ACHN (cell line): ENCODE measurements around the gene FSD1.
A peak's percentile ranks its signal among the peaks of the same experiment; 100 is the strongest.

Source experiments
- DNase-seq: peaks from one replicate; pipeline ENCODE4 v3.0.0-alpha.2; 2015
- in situ Hi-C: cut with HindIII; loops from 2 replicates; pipeline ENCODE4 v1.10.0; 2017; ENCODE audit warnings: low sequenced_read_pairs, low pct_ligation_motif_present, low pct_unique_long_range_greater_than_20kb

The FSD1 gene

GRCh38 chr19:4357921-4358326, 53.5 kb downstream of the FSD1 start:
- DNase-seq = no peak
- in situ Hi-C loops = no loop called here

DNA sequence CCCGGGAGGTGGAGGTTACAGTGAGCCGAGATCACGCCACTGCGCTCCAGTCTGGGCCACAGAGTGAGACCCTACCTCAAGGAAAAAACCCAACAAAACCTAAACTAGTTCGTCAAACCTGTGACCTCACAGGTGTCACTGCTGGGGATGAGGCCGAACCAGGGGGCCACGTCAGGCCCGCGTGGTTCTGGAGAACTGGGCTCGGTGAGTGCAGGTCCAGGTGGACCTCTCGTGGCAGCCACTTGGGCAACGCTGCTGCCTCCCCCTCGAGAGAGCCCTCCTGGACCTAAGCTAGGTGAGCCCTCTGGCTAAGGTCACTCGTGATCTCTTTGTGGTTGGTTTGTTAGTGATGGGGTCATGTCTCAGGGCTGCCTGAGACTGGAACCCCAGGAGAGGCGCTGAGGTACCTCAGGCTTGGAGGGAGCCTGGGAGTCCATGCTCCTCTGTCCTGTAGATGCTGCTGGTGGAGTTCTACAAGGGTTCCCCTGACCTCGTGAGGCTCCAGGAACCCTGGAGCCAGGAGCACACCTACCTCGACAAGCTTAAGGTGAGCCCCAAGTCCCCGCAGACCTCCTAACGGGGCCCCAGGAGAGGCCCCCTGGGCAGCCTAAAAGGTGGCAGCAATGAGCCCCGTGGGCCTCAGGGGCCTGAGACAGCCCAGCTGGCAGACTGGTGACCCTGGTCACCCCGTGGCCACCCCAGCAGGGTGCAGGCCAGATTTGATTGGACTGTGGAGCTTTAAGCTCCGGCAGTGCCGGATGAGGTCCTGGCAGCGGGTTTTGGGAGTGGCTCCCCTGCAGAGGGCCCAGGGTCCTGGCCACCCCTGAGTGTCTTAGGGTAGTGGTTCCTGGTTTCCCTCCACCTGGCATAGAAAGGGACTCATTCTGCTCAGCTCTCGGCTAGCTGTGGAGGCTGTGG, 54.6 kb downstream of the FSD1 start:
- in situ Hi-C loops = no loop called here
- DNase-seq = no peak

- in situ Hi-C loops = no loop called here
- no peak for DNase-seq
These were observed 55.2 kb downstream of the FSD1 start for GRCh38 chr19:4359627-4360000.

DNA sequence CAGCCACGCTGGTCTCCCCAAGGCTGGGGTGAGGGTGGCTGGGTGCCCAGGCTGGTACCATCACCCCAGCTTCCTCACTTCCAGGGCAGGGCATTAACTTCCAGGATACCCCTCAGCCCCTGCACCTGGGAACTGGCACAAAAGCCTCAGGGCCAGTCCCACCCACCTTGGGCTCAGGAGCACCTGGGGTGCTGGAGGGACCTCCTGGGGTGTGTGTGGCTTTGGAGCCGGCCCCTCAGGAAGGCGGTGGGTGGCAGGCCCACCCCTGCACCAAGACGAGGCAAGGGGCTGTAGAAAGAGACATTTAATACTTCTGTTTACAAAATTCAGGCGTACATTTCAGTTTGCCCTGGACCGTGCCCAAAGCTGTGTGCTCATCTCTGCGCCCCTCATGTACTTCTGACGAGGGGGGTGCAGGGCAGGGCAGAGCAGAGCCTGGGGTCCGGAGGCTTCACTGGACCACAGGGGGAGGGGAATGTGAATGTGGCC, 55.7 kb downstream of the FSD1 start:
- in situ Hi-C loops = no loop called here
- no peak for DNase-seq

DNA sequence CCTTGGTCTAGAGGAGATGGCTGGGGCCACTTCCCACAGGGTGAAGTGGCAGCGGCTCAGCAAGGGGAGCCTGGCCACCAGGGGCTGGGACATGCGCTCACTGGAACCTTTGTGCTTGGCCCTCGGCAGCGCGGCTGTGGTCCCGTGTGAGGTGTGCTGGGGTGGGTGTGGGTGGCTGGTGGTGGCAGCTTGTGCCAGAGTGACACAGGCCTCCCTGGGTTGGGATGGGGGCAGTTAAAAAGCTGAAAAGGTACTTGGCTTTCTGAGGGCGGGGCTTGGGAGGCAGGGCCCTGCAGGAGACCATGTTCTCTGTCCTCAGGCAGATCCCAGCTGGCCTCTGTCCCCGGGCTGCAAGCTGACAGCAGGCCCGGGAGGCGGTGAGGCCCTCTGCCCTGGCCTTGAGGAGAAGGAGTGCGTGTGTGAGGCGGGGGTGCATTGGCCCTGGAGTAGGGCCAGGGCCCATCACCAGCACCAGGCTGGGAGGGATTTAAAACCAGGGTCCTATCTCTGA, 56.3 kb downstream of the FSD1 start:
- in situ Hi-C loops = no loop called here
- no peak for DNase-seq

- DNase-seq = no peak
- in situ Hi-C loops = no loop called here
These were observed 57.0 kb downstream of the FSD1 start for GRCh38 chr19:4361152-4362046.

- DNase-seq = no peak
- in situ Hi-C loops = no loop called here
These were observed 57.9 kb downstream of the FSD1 start for GRCh38 chr19:4362101-4362828.

DNA sequence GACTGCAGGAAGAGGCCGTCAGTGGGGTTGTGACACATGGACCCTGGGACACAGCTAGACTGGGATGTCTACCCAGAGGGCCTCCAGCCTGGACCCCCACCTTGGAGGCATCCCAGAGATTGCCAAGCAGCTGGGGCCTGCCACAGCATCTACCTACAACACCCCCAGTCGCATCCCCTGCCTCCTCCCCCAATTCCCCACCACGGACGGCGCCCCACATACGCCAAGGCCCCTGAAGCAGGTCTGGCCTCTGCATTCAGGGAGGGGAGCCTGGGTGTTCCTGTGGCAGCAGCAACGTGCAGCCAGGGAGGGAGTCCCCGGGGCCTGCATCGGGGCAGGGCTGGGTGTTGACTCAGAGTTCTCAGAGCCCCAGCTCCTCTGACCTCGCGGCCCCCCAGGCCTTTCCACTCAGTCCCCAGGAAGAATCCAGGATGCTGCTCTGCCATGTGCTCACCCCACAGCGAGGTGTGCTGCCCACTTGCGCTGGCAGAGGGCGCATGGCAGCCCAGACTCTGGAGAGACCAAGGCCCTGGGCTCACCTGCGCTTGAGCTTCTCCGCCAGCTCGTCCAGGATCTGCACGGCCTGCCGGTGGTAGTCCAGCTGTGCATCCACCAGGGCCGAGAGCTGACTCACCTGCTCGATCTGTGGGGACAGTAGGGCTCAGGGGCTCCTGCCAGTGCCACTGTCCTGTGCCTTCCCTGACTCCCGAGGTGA, 58.6 kb downstream of the FSD1 start:
- peak; percentile 14 for DNase-seq
- in situ Hi-C loops = no loop called here

- in situ Hi-C loops = no loop called here
- DNase-seq = no peak
These were observed 59.3 kb downstream of the FSD1 start for GRCh38 chr19:4363571-4364304.

GRCh38 chr19:4365341-4365740, 60.9 kb downstream of the FSD1 start:
- DNase-seq = no peak
- in situ Hi-C loops = no loop called here

GRCh38 chr19:4365791-4366665, 61.6 kb downstream of the FSD1 start:
- in situ Hi-C loops = no loop called here
- no peak for DNase-seq

GRCh38 chr19:4366666-4367335, 62.4 kb downstream of the FSD1 start:
- DNase-seq = no peak
- in situ Hi-C loops = no loop called here

DNA sequence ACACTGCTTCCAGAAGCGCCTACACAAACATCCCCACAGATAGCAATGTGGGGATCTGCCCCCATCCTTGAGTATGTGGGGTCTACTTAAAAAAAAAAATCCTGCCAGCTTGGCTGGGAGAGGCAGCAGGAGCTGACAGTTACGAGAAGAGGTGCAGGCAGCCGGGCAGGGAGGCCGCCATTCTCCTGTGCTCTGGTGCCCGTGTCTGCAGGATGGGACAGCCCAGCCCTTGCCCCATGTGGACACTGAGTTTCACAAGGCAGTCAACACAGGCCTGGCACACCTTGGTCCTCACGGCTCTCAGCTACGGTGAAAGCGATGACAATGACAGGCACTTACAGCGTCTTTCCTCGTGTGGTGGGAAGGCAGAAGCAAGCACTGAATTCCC, 62.9 kb downstream of the FSD1 start:
- in situ Hi-C loops = no loop called here
- no peak for DNase-seq

DNA sequence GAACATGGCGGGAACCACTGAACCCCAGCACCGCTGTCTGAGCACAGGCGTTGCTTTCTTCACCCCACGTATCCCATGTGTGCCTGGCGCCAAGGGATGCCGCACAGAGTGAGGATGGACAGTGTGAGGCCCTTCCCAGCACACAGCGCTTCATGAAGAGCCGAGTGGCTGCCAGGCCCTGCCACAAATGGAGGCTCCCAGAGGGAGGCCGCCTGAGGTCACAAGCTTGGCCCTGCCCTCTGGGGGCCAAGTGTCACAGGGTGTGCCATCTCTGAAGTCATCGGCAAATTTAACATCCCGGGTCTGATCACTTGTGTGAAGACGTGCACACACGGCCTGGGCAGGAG, 63.4 kb downstream of the FSD1 start:
- DNase-seq = no peak
- in situ Hi-C loops = no loop called here

GRCh38 chr19:4368128-4368820, 63.9 kb downstream of the FSD1 start:
- no peak for DNase-seq
- in situ Hi-C loops = no loop called here
